ENCODE results near the gene ITPR1.

The ITPR1 gene

GRCh38 chr3:4529876-4530588 is 36.9 kb downstream of the ITPR1 start:
- H3K4me3 ChIP-seq (ENCODE audit: low read depth, low read length) = no peak overlapping the region

- H3K4me3 ChIP-seq (ENCODE audit: low read depth, low read length) = no peak overlapping the region
Measured at GRCh38 chr3:4531478-4532025, 38.4 kb downstream of the ITPR1 start.

DNA sequence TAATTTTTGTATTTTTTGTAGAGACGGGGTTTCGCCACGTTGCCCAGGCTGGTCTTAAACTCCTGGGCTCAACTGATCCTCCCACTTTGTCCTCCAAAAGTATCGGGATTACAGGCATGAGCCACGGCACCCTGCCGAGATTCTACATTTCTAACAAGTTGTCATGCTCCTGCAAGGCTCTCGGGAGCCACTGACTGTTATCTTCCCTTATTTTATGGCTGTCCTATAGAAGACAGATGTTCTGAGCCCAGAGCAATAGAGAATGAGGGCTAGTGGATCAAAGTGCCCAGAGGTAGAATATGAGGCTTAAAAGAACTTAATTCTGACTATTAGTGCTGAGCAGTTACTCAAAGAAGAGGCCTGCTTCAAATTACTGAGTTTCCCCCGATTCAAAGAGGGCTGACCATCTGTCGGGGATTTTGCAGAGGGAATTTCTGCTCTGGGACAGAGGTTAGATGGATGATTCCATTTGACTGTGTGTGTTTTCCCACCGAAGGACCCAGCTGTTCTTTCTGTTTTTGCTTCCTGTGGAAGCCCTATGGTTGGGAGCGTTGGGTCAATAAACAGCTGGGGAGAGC is 39.5 kb downstream of the ITPR1 start:
- H3K4me3 ChIP-seq (ENCODE audit: low read depth, low read length) = no peak overlapping the region

DNA sequence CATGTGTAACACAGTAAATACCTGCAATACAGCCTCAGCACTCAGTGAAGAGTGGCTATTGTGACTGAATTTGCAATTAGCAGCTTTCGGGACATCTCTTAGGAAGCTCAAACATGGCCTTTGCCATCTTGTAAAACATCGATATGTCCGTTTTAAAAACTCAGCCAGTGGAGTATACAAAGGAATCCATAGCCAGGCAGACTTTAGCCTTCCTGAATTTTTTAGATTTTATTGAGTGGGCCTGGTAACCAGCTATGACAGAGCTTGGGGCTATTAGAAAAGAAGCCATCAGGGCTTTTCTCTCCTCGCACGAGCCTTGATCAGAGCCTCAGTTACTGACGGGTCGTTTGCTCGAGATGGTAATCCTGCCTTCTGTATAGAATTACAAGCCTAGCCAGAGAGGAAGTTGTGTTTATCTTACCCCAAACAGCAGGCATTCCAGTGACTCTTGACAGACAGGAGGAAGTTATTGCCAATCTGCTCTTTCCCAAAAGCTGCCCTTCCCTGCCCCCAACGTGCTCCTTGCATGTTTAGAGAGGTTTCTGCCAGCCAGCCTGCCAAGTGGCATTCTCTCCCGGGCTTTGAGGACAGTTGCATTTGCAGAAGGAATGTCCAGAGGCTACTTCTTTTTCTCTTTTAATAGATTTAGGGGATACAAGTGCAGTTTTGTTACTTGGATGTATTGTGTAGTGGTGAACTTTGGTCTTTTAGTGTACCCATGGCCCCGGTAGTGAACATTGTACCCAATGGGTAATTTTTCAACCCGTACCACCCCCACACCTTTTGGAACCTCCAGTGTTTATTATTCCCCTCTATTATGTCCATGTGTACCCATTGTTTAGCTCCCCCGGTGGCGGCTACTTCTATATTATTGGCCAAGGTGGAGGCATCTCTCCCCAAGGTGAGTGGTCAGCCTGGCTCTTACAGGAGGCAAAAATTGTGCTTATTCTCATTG is 40.6 kb downstream of the ITPR1 start:
- no peak overlapping the region for H3K4me3 ChIP-seq (ENCODE audit: low read depth, low read length)

GRCh38 chr3:4534906-4535305 is 41.8 kb downstream of the ITPR1 start:
- no peak overlapping the region for H3K4me3 ChIP-seq (ENCODE audit: low read depth, low read length)

- H3K4me3 ChIP-seq (ENCODE audit: low read depth, low read length) = no peak overlapping the region
Measured at GRCh38 chr3:4536260-4536659, 43.1 kb downstream of the ITPR1 start.

GRCh38 chr3:4540267-4540666 is 47.1 kb downstream of the ITPR1 start:
- H3K4me3 ChIP-seq (ENCODE audit: low read depth, low read length) = no peak overlapping the region

GRCh38 chr3:4543110-4543509 is 50.0 kb downstream of the ITPR1 start:
- H3K4me3 ChIP-seq (ENCODE audit: low read depth, low read length) = no peak overlapping the region

GRCh38 chr3:4546346-4547178 is 53.4 kb downstream of the ITPR1 start:
- no peak overlapping the region for H3K4me3 ChIP-seq (ENCODE audit: low read depth, low read length)

DNA sequence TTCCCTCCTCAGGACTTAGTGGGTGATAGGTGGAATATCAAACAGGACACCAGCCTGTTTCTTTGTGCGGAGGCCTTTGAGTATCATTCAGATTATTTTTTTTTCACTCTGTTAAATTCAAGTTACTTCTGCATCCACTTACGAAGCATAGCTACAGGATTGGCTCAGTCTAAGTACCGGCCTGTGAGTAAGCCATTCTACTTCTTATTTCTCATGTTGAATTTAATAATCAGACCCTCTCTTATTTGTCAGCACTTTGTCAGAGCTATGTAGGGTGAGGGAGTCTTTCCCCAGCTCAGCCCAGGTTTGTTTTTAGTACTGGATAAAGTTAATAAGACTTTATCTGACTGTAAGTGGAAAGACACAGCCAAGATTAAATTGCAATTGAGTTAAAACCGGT is 54.7 kb downstream of the ITPR1 start:
- no peak overlapping the region for H3K4me3 ChIP-seq (ENCODE audit: low read depth, low read length)

DNA sequence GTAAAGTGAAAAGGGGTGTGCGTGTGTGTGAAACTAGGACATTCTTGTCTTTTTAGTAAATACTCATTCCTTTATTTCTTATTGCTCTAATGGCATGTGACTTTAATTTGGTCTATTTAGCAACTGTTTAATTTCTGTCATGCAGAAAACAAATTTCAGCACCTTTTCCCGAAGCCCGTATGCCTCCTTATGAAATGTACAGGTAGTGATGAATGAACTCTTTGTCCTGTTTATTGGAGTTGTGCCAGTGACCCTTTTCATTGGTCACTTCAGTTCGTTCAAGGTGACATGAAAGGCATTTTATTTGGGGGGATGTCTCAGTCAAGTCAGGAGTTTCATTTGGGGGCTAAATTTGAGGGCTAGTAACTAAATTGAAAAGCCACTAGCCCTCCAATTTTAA is 55.2 kb downstream of the ITPR1 start:
- H3K4me3 ChIP-seq (ENCODE audit: low read depth, low read length) = no peak overlapping the region

- H3K4me3 ChIP-seq (ENCODE audit: low read depth, low read length) = no peak overlapping the region
Measured at GRCh38 chr3:4548780-4549179, 55.6 kb downstream of the ITPR1 start.

DNA sequence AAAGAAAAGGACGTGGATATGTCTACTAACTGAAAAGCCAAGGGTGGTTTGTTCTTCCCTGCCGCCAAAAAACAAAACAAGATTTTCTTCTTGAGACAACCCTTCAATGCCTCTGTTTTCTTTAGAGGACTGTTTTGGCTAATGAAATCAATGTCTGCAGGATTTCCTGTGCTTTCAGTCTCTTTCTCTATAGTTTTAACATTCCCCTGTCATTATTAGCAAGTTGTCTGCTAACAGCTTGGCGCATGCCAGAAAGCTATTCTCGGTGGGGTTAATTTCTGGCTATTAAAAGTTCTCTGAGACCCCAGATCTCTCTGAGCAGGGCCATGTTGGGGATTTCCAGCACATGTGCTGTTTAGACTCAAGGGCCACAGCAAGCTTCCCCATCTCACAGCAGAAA is 56.7 kb downstream of the ITPR1 start:
- no peak overlapping the region for H3K4me3 ChIP-seq (ENCODE audit: low read depth, low read length)

GRCh38 chr3:4551051-4551711 is 58.0 kb downstream of the ITPR1 start:
- H3K4me3 ChIP-seq (ENCODE audit: low read depth, low read length) = no peak overlapping the region

DNA sequence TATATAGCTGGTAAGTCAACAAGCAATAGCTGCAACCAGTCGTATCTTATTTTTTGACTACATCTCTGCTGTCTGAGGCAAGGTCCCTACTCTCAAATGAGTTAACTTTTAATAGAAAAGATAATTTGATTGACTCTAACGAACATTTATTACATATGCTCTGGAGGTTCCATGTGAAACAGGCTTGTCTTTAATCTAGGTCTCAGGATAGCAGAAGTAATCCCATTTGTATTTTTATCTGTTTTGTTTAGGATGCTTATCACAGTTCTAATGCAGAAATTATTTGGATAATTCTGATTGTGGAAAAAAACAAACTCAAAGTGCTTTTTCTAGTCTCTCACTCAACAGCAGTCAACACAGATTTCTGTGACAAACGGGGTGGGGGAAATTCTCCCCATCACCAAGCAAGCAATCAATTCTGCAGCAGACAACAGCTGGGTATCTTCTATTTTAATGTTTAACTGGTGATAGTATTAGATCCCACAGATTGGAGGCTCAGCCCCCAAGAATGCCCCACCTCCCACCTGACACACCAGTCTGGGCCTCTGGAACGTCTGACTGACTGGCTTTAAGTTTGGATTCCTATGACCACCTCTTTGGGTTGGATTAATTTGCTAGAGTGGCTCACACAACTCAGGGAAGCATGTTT is 58.8 kb downstream of the ITPR1 start:
- no peak overlapping the region for H3K4me3 ChIP-seq (ENCODE audit: low read depth, low read length)

GRCh38 chr3:4552811-4553210 is 59.7 kb downstream of the ITPR1 start:
- H3K4me3 ChIP-seq (ENCODE audit: low read depth, low read length) = no peak overlapping the region

DNA sequence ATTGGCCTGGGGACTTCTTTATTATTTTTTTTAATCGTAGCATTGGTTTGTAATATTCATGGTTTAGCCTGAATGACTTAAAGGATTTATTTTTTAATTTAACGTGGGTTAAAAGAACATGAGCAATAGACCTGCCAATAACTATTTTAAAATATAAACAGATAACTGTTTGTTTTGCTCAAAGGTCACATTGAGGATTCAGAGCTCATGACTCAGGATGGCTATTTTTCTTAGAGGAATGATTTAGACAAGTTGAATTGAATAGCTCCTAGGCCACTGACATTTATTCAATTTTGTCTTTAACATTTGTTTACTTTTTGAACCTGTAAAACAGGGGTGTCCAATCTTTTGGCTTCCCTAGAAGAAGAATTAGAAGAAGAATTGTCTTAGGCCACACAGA is 68.5 kb downstream of the ITPR1 start:
- no peak overlapping the region for H3K4me3 ChIP-seq (ENCODE audit: low read depth, low read length)

DNA sequence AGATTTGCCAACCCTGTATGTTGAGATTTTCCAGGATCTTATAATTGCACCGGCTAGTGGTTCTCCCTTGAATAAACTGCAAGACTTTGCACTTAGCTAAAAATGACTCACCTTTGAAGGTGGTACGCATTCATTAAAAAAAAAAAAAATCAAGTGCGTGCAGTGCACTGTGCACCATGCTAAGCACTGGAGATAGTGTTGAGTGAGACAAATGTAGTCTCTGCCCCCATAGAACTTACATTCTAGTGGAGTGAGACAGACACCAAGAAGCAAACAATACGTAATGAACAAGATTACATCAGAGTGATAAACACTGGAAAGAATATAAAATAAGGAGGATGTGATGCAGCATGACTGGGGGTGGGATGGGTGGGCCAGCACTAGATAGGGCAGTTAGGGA is 69.4 kb downstream of the ITPR1 start:
- H3K4me3 ChIP-seq (ENCODE audit: low read depth, low read length) = no peak overlapping the region

DNA sequence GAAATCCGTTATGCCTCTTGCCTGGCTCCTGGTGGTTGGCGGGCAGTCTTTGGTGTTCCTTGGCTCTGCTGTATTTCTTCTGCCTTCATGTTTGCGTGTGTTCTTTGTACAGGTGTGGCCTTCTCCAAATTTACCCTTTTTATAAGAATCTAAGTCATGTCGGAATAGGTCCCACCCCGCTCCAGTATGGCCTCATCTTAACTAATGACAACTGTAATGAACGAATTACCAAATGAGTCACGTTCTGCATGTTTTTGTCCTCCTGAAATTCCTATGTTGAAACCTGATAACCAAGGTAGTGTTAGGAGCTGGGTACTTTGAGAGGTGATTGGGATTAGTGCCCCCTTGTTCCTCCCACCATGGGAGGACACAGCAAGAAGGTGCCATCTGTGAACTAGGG is 71.1 kb downstream of the ITPR1 start:
- H3K4me3 ChIP-seq (ENCODE audit: low read depth, low read length) = no peak overlapping the region
